ENCODE data around the gene SARNP.

SARNP gene

DNA sequence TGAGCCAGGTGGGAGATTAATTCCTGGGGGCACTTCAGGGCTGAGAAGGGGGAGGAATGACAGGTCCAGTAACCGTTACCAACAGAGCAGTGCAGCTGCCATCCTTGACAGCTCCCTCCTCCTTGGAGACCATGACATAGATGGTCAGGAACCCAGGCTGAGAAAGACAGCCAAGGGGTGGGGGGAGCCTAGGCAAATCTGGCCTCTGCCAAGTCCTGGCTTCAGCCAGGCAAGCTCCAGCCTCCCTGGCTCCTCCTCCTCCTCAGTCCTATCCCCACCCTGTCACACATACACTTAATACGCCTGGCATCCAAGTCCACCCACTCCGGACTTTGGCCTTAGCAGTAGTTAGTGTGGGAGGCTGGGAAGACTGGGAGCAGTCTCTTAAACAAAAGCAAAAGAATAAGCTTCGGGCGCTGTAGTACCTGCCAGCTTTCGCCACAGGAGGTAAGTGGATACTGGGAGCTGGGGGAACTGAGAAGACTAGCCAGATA lies 97.4 kb downstream of the SARNP start, which contains the start of gene RDH5:
RDH5 (plus strand) TSS at position 323 of the 494 bp plus-strand sequence. CDS start 792 bp downstream, outside the sequence.
- POLR2A ChIA-PET (ENCODE audit: low non-redundant PET), result interaction anchor here (0.6 kb wide), 1 partner anchor 177 kb away, joined by 7 read pairs; no protein-coding TSS in a partner anchor
- DNase-seq (ENCODE audit: low spot score), result no peak
- peak within 1 kb of the TSS; percentile 99 for H3K27ac ChIP-seq
- CTCF ChIA-PET, result interaction anchor here (0.5 to 1.7 kb wide), 6 partner anchors 9 to 75 kb away, joined by 3 to 5 read pairs (median 4); a partner anchor contains a TSS
- TF ChIP-seq, protein P1, sequence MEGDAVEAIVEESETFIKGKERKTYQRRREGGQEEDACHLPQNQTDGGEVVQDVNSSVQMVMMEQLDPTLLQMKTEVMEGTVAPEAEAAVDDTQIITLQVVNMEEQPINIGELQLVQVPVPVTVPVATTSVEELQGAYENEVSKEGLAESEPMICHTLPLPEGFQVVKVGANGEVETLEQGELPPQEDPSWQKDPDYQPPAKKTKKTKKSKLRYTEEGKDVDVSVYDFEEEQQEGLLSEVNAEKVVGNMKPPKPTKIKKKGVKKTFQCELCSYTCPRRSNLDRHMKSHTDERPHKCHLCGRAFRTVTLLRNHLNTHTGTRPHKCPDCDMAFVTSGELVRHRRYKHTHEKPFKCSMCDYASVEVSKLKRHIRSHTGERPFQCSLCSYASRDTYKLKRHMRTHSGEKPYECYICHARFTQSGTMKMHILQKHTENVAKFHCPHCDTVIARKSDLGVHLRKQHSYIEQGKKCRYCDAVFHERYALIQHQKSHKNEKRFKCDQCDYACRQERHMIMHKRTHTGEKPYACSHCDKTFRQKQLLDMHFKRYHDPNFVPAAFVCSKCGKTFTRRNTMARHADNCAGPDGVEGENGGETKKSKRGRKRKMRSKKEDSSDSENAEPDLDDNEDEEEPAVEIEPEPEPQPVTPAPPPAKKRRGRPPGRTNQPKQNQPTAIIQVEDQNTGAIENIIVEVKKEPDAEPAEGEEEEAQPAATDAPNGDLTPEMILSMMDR (conservative IDR thresholded peaks at IDR 0.05; ENCODE audit: low read depth), result no peak

DNA sequence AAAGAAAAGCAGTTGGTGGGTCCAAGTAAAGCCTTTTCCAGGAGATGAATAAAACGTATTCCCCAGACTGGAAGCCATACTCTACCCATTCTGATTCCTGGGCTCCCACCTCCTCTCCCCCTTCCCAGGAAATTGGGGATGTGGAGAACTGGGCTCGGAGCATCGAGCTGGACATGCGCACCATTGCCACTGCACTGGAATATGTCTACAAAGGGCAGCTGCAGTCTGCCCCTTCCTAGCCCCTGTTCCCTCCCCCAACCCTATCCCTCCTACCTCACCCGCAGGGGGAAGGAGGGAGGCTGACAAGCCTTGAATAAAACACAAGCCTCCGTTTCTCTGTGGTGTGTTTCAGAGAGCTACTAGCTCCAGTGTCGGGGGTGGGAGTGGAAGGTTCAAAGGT lies 98.2 kb downstream of the SARNP start:
- CTCF ChIA-PET, result interaction anchor here (0.5 to 1.3 kb wide), 5 partner anchors 10 to 1669 kb away, joined by 3 to 4 read pairs (median 3); a partner anchor contains a TSS
- POLR2A ChIA-PET (ENCODE audit: low non-redundant PET), result no interaction called here
- TF ChIP-seq, protein P1 (conservative IDR thresholded peaks at IDR 0.05; ENCODE audit: low read depth), result no peak
- no peak for DNase-seq (ENCODE audit: low spot score)
- H3K27ac ChIP-seq, result peak overlapping the region; percentile 99

GRCh38 chr12:55718624-55719275 lies 98.8 kb downstream of the SARNP start:
- peak overlapping the region; percentile 99 for H3K27ac ChIP-seq
- ChIA-PET CTCF (interaction anchor here (0.6 to 1.3 kb wide), 2 partner anchors 37 to 44 kb away, joined by 3 to 4 read pairs; a partner anchor contains a TSS), POLR2A (ENCODE audit: low non-redundant PET) (no interaction called here)
- TF ChIP-seq, protein P1 (conservative IDR thresholded peaks at IDR 0.05; ENCODE audit: low read depth), result no peak
- no peak for DNase-seq (ENCODE audit: low spot score)

DNA sequence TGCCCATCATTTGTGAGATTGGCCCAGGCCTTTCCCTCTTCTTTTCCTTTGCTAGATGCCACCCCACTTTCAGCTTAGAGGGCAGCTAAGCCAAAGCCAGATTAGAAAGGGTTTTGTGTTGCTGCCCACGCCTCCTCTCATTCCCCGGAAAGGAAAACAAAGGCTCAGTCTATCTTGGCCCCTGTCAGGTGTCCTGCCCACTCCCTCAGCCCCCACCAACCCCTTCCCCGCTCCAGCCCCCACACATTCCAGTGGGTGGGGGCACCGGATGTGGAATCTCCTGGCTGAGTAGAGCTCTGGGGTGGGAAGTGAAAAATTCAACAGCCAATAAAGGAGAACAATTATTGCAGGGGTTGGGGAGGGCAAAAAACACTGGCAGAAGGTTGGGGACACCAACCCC lies 99.5 kb downstream of the SARNP start:
- CTCF ChIA-PET, result interaction anchor here (0.6 to 0.9 kb wide), 2 partner anchors 20 to 1122 kb away, joined by 3 read pairs; no protein-coding TSS in a partner anchor
- POLR2A ChIA-PET (ENCODE audit: low non-redundant PET), result no interaction called here
- H3K27ac ChIP-seq, result peak overlapping the region; percentile 99
- TF ChIP-seq, protein P1 (conservative IDR thresholded peaks at IDR 0.05; ENCODE audit: low read depth), result no peak
- no peak for DNase-seq (ENCODE audit: low spot score)

GRCh38 chr12:55717011-55718007 lies 100.2 kb downstream of the SARNP start:
- peak overlapping the region; percentile 99 for H3K27ac ChIP-seq
- ChIA-PET CTCF (interaction anchor here (0.6 to 0.9 kb wide), 4 partner anchors 21 to 1122 kb away, joined by 3 read pairs; no protein-coding TSS in a partner anchor), POLR2A (ENCODE audit: low non-redundant PET) (interaction anchor here (0.6 kb wide), 1 partner anchor 281 kb away, joined by 3 read pairs; no protein-coding TSS in a partner anchor)
- TF ChIP-seq, protein P1 (conservative IDR thresholded peaks at IDR 0.05; ENCODE audit: low read depth), result no peak
- peak; percentile 84 for DNase-seq (ENCODE audit: low spot score)

DNA sequence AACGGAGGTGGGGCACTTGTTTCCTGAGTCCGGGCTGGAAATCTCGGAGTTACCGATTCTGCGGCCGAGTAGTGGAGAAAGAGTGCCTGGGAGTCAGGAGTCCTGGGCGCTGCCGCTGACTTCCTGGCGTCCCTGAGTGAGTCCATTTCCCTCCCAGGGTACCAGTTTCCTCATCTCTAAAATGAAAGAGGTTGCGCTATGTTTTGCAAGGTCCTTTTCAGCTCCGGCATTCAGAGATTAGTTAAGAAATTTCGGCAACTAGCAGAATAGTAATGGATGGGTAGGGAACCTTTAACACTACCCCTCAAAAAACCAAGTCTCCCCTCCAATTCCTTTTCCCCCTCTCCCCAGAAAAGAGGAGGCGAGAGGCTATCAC lies 101.0 kb downstream of the SARNP start:
- H3K27ac ChIP-seq, result peak overlapping the region; percentile 99
- TF ChIP-seq, protein P1 (conservative IDR thresholded peaks at IDR 0.05; ENCODE audit: low read depth), result no peak
- DNase-seq (ENCODE audit: low spot score), result no peak
- POLR2A ChIA-PET (ENCODE audit: low non-redundant PET), result no interaction called here
- CTCF ChIA-PET, result interaction anchor here (0.6 to 1.4 kb wide), 2 partner anchors 10 to 94 kb away, joined by 3 to 6 read pairs; partner anchors contain the start of gene ITGA7

Data from RWPE1 (cell line).